OCI-LY1 (cell line): ENCODE results near the gene LTN1.

Experiments
- H2AFZ ChIP-seq: fragments of 200-600 bp; sonication (generic), shearing (Covaris generic); 2 replicates; pipeline ENCODE4 v1.6.0; 2014; ENCODE audit warnings: antibody characterized with exemption, mild to moderate bottlenecking, low read length
- H3F3A ChIP-seq: fragments of 200-600 bp; sonication (generic), shearing (Covaris generic); 2 replicates; pipeline ENCODE4 v1.6.0; 2014; ENCODE audit warnings: mild to moderate bottlenecking, antibody characterized with exemption, low read length, moderate library complexity; ENCODE audit not compliant: insufficient read depth
- H3K27ac ChIP-seq: fragments of 200-600 bp; sonication (generic); 2 replicates; pipeline ENCODE4 v1.5.1; 2014; ENCODE audit warnings: low read length, mixed run types, mild to moderate bottlenecking, low read depth; ENCODE audit not compliant: poor library complexity, severe bottlenecking
- H3K27me3 ChIP-seq: fragments of 200-600 bp; sonication (generic); 2 replicates; pipeline ENCODE4 v1.6.0; 2014; ENCODE audit warnings: antibody characterized with exemption, mild to moderate bottlenecking, low read length, moderate library complexity; ENCODE audit not compliant: insufficient read depth
- H3K36me3 ChIP-seq: fragments of 200-600 bp; sonication (generic); 2 replicates; pipeline ENCODE4 v1.6.1; 2014; ENCODE audit warnings: mild to moderate bottlenecking, antibody characterized with exemption, low read length, moderate library complexity, mixed read lengths; ENCODE audit not compliant: insufficient read depth
- H3K4me1 ChIP-seq: fragments of 200-600 bp; sonication (generic); 2 replicates; pipeline ENCODE4 v1.5.1; 2014; ENCODE audit warnings: mild to moderate bottlenecking, low read length, moderate library complexity; ENCODE audit not compliant: insufficient read depth, severe bottlenecking
- H3K4me2 ChIP-seq: fragments of 200-600 bp; sonication (generic), shearing (Covaris generic); 2 replicates; pipeline ENCODE4 v1.6.1; 2014; ENCODE audit warnings: low read length
- H3K4me3 ChIP-seq: fragments of 200-600 bp; sonication (generic); 2 replicates; pipeline ENCODE4 v1.5.1; 2014; ENCODE audit warnings: low read length, low read depth, mild to moderate bottlenecking, mixed read lengths; ENCODE audit not compliant: poor library complexity, severe bottlenecking
- H3K79me2 ChIP-seq: fragments of 200-600 bp; shearing (Covaris generic); 2 replicates; pipeline ENCODE4 v1.6.1; 2016; ENCODE audit warnings: mixed run types, low read length, mixed read lengths; ENCODE audit not compliant: insufficient read depth
- H3K9ac ChIP-seq: fragments of 200-600 bp; sonication (generic), shearing (Covaris generic); 2 replicates; pipeline ENCODE4 v1.6.1; 2014; ENCODE audit warnings: mild to moderate bottlenecking, low read length, mixed read lengths
- H3K9me2 ChIP-seq: fragments of 200-600 bp; sonication (generic), shearing (Covaris generic); 2 replicates; pipeline ENCODE4 v1.6.1; 2014; ENCODE audit warnings: low read depth, mild to moderate bottlenecking, low read length, mixed read lengths
- H3K9me3 ChIP-seq: fragments of 200-600 bp; shearing (Covaris generic); 2 replicates; pipeline ENCODE4 v1.6.1; 2014; ENCODE audit warnings: low read length, mixed read lengths
- H4K20me1 ChIP-seq: fragments of 200-600 bp; sonication (generic), shearing (Covaris generic); 2 replicates; pipeline ENCODE4 v1.6.0; 2016; ENCODE audit warnings: mild to moderate bottlenecking, low read length; ENCODE audit not compliant: insufficient read depth
- EZH2 ChIP-seq: fragments of 200-600 bp; sonication (generic), shearing (Covaris generic); IDR thresholded peaks from 2 replicates; pipeline ENCODE4 v1.8.0; 2017; ENCODE audit warnings: borderline replicate concordance, mixed run types, mild to moderate bottlenecking, antibody characterized with exemption, low read length, moderate library complexity, mixed read lengths
- TF ChIP-seq, protein P1 (sequence below): fragments of 200-600 bp; sonication (generic), shearing (Covaris generic); IDR thresholded peaks from 2 replicates; pipeline ENCODE4 v1.5.1; 2017; ENCODE audit warnings: mild to moderate bottlenecking, antibody characterized with exemption, low read length, moderate library complexity, mixed read lengths

Gene LTN1

DNA sequence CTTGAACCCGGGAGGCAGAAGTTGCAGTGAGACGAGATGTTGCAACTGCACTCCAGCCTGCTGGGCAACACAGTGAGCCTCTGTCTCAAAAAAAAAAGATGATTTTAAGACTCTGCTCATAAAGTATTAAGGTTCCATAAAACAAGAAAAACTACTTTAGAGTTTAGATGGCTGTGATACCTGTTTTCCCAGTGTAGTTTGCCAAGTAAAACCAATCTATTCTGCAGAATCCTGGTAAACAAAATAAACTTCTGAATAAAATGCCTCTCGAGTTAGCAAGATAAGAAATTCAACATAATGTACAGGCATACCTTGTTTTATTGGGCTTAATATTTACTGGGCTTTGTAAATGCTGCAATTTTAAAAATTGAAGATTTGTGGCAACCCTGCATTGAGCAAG, 30.8 kb downstream of the LTN1 start:
- Histone ChIP-seq H3K79me2 (no peaks in the 10 kb centered on the region), H3K9me3 (no peaks in the 10 kb centered on the region), H3K4me3 (no peak overlapping the region), H3K4me2 (no peak overlapping the region), H4K20me1 (no peaks in the 10 kb centered on the region), H3K27ac (no peak overlapping the region), H3K4me1 (no peaks in the 10 kb centered on the region), H3K9ac (no peak overlapping the region), H3F3A (no peaks in the 10 kb centered on the region), H3K27me3 (no peaks in the 10 kb centered on the region), H3K9me2 (no peaks in the 10 kb centered on the region), H3K36me3 (peaks cover 86% of the 10 kb centered on the region), H2AFZ (no peak overlapping the region)
- TF ChIP-seq, protein P1, sequence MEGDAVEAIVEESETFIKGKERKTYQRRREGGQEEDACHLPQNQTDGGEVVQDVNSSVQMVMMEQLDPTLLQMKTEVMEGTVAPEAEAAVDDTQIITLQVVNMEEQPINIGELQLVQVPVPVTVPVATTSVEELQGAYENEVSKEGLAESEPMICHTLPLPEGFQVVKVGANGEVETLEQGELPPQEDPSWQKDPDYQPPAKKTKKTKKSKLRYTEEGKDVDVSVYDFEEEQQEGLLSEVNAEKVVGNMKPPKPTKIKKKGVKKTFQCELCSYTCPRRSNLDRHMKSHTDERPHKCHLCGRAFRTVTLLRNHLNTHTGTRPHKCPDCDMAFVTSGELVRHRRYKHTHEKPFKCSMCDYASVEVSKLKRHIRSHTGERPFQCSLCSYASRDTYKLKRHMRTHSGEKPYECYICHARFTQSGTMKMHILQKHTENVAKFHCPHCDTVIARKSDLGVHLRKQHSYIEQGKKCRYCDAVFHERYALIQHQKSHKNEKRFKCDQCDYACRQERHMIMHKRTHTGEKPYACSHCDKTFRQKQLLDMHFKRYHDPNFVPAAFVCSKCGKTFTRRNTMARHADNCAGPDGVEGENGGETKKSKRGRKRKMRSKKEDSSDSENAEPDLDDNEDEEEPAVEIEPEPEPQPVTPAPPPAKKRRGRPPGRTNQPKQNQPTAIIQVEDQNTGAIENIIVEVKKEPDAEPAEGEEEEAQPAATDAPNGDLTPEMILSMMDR: no peak
- TF ChIP-seq EZH2: no peak

DNA sequence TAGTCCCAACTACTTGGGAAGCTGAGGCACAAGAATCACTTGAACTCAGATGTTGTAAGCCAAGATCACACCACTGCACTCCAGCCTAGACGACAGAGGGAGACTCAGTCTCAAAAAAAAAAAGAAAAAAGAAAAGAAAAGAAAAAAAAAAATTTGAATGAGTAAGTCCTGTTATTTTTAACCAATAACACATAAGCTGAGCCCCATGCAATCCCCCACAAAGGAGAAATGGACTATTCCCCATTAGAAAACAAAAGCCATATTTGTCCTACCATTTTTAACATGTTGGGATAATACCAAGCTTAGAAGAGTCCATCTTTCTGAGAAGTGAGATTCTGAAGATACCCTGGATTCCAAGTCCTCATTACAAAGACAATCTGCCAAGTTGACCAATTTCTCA, 32.4 kb downstream of the LTN1 start:
- H3K9me2 ChIP-seq: no peaks in the 10 kb centered on the region
- no peak overlapping the region for H3K9ac ChIP-seq
- H3K4me2 ChIP-seq: no peak overlapping the region
- H3K79me2 ChIP-seq: no peaks in the 10 kb centered on the region
- no peak for TF ChIP-seq EZH2
- TF ChIP-seq, protein P1: no peak
- no peaks in the 10 kb centered on the region for H4K20me1 ChIP-seq
- H3K27ac ChIP-seq: no peak overlapping the region
- no peak overlapping the region for H2AFZ ChIP-seq
- H3F3A ChIP-seq: no peaks in the 10 kb centered on the region
- no peak overlapping the region for H3K4me3 ChIP-seq
- no peaks in the 10 kb centered on the region for H3K9me3 ChIP-seq
- H3K36me3 ChIP-seq: peaks cover 84% of the 10 kb centered on the region
- H3K4me1 ChIP-seq: no peaks in the 10 kb centered on the region
- no peaks in the 10 kb centered on the region for H3K27me3 ChIP-seq

DNA sequence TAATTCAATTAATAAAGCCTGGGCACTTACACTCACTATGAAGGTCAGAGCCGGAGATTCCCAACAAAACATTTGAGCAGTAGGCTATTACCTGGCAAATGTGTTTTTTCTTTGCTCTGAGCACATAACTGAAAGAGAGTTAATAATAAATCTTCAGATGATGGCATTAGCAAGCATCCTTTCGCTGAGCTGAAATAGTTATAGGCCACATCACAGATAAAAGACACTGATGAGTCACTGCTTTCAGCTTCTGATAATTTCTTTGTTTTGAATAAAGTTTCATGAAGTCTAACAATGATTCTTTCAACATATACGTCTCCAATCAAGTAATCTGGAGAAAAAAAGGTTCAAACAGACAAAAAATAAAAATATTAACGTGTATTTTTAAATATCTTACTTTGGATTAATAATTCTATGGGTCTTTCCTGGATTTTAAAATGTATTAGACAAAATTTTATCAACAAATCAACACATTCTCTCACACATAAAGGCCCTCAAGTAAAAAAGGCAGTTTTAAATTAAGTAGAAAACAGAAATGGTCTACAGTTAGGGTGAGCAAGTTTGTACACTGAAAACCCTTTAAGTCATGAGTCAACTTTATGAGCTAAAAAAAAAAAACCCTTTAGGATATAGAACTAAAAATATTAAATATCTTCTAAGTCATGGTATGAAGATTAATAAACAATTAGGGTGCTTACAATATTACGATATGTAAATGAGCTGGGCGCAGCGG, 33.1 kb downstream of the LTN1 start:
- no peak overlapping the region for H3K27ac ChIP-seq
- no peaks in the 10 kb centered on the region for H3K79me2 ChIP-seq
- no peak overlapping the region for H3K9ac ChIP-seq
- H4K20me1 ChIP-seq: no peaks in the 10 kb centered on the region
- no peak overlapping the region for H3K4me2 ChIP-seq
- no peaks in the 10 kb centered on the region for H3K9me2 ChIP-seq
- H3K36me3 ChIP-seq: peaks cover 86% of the 10 kb centered on the region
- TF ChIP-seq, protein P1: no peak
- TF ChIP-seq EZH2: no peak
- no peaks in the 10 kb centered on the region for H3F3A ChIP-seq
- H2AFZ ChIP-seq: no peak overlapping the region
- H3K27me3 ChIP-seq: no peaks in the 10 kb centered on the region
- no peaks in the 10 kb centered on the region for H3K9me3 ChIP-seq
- H3K4me1 ChIP-seq: no peaks in the 10 kb centered on the region
- no peak overlapping the region for H3K4me3 ChIP-seq
